Cardiac fibroblast (primary cell): ENCODE results near the gene ZNF18.
A peak's percentile ranks its signal among the peaks of the same experiment; 100 is the strongest.
"Not testable (repeated sequence)": the region's sequence is repeated elsewhere in the genome, so short reads cannot be mapped to it uniquely, and the experiment has no call there.

Experiments used
- DNase-seq, 2 donors: peaks; one replicate each; pipeline versions ENCODE4 v3.0.0 to v3.0.0-alpha.2; 2010; ENCODE audit warnings: low read depth in 2 of 2
- H3K4me3 ChIP-seq, 2 donors: replicated peaks in 1 of 2; 1 replicate in 1 of 2; 2 replicates in 1 of 2; pipeline ENCODE4 v1.5.1; 2011; ENCODE audit warnings: low read depth in 2 of 2, low read length in 2 of 2, mild to moderate bottlenecking in 2 of 2, moderate library complexity in 1 of 2
- TF ChIP-seq, protein P1 (sequence below): IDR thresholded peaks from one replicate; pipeline ENCODE4 v1.5.1; 2011; ENCODE audit warnings: low read depth, mild to moderate bottlenecking, low read length, inconsistent platforms

Gene ZNF18

DNA sequence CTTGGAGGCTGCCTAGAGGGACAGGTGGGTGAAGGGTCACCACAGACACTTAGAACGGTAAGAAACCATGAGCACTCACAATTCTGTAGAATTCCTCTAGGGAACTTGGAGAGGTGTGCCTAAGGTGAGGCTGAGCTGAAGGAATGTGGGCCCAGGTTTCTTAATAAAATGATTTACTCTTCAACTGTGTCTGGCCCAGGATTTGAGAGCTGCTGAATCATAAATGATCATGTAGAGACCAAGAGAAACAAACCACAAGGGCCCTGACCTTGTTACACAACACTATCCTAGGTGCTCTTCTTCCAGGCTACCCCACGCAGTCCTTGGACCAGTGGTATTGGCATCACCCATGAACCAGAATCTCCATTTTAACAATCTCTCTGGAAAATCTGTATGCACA, 27.7 kb downstream of the ZNF18 start:
- TF ChIP-seq, protein P1, sequence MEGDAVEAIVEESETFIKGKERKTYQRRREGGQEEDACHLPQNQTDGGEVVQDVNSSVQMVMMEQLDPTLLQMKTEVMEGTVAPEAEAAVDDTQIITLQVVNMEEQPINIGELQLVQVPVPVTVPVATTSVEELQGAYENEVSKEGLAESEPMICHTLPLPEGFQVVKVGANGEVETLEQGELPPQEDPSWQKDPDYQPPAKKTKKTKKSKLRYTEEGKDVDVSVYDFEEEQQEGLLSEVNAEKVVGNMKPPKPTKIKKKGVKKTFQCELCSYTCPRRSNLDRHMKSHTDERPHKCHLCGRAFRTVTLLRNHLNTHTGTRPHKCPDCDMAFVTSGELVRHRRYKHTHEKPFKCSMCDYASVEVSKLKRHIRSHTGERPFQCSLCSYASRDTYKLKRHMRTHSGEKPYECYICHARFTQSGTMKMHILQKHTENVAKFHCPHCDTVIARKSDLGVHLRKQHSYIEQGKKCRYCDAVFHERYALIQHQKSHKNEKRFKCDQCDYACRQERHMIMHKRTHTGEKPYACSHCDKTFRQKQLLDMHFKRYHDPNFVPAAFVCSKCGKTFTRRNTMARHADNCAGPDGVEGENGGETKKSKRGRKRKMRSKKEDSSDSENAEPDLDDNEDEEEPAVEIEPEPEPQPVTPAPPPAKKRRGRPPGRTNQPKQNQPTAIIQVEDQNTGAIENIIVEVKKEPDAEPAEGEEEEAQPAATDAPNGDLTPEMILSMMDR = no peak
- H3K4me3 ChIP-seq = no peak overlapping the region
- DNase-seq = no peak

DNA sequence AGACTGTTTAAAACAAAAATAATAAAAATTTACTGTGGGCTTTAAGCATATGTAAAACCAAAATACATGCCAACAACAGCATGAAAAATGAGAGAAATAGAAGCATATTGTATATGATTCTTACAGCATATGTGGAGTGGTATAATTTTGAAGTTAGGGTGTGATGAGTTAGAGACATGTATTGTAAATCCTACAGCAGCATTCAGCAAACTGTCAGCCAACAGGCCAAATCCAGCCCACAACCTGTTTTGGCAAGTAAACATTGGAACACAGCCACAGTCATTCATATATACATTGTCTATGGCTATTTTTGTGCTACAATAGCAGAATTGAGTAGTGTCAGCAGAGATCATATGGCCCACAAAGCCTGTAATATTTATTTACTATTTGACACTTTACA, 42.3 kb downstream of the ZNF18 start:
- H3K4me3 ChIP-seq = no peak overlapping the region
- TF ChIP-seq, protein P1 = no peak
- no peak for DNase-seq

DNA sequence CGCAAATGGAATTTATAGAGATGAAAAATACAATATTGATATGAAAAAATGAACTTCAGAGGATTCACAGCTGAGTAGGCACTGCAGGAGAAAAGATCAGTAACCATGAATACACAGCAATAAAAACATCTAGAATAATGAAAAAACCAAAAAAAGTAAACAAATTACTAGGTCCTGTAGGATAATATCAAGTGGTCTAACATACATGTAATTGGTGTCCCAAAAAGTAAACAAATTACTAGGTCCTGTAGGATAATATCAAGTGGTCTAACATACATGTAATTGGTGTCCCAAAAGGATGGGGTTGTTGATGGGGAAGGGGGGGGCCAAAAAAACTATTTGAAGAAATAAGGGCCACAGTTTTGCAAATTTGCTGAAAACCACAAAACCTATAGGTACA, 43.4 kb downstream of the ZNF18 start:
- no peak overlapping the region for H3K4me3 ChIP-seq
- no peak for DNase-seq
- TF ChIP-seq, protein P1 = no peak

DNA sequence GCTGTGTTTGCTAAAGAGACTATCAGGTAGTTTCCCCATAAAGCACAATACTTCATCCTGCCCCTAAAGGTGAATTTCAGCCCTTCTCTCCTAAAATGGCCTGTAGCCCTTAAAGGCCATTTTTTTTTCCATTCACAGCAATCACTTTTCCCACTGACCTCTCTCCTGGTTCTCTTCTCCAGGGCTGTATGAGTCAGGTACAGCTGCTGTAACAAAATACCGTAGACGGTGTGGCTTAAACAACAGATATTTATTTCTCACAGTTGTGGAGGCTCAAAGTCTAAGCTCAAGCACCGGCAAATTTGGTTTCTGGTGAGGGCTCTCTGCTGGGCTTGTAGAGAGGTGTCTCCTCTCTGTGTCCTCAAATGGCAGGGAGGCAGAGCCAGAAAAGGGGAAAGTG, 44.7 kb downstream of the ZNF18 start:
- TF ChIP-seq, protein P1 = no peak
- DNase-seq = no peak

DNA sequence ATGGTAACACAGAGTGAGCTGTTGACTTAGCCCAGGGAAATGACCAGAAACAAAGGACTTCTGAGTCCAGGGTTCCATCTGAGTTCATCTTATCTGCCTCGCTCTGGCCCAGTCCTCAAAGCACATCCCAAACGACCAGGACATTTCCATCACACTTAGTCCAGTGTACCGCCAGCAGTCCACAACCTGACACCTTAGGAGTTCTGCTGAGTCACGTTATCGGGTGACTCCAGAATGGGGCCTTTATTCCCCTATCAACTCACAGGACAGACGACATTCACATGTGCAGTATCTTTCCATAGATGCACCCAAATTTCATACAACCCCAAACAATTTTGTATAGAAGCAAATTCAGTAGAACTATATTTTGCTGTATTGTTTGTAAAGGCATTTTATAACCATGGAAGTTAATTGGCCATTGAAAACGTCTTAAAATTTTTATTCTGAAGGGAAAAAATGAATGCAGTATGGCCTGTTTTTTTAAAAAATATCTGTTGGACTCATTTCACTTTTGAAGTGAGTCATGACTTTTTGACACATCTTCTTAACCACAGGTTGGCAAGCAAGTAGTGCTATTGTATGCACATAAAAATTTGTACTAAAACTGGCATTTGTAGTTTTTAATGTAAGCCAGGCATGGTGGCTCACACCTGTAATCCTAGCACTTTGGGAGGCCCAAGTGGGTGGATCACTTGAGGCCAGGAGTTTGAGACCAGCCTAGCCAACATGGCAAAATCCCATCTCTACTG, 46.3 kb downstream of the ZNF18 start:
- no peak overlapping the region for H3K4me3 ChIP-seq
- TF ChIP-seq, protein P1 = no peak
- DNase-seq = peak; percentile 33 to 43

More for the DNA sequence above, 44.7 kb downstream of the ZNF18 start:
- H3K4me3 ChIP-seq = no peak overlapping the region

DNA sequence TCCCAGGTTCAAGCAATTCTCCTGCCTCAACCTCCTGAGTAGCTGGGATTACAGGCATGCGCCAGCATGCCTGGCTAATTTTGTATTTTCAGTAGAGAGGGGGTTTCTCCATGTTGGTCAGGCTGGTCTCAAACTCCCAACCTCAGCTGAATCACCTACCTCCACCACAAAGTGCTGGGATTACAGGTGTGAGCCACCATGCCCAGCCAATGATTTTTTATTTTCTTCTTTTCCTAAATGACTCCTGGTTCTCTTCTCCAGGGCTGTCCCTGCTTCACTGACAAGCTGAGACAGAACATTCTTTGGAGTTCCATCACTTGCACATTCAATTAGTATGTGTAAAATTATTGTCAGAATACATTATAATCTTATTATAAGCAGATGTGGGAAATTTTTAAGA, 47.7 kb downstream of the ZNF18 start:
- not testable (repeated sequence) for H3K4me3 ChIP-seq, DNase-seq

DNA sequence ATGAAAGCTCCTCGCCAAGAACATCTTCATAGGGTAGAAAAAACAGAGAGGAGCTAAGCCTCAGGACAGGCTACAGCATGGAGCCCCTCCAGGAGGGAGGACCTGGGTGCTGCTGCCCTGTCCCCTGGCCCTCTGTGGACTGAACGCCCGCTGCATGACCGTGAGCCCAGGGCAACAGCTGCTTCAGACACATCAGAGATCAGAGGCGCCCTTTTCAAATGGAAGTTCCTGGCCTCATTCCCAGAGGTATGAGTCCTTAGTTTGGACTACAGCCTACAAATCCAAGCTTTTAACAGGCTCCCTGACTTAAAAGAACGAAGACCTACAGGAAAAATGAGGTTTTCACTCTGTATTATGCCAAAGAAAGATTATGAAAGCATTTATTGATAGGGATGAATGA, 48.5 kb downstream of the ZNF18 start:
- peak overlapping the region in 1 of 2 donors; percentile 13 for H3K4me3 ChIP-seq
- TF ChIP-seq, protein P1 = no peak
- peak; percentile 72 to 88 for DNase-seq
